NCI-H1436 (cell line): ENCODE measurements around the gene NTRK1.

ENCODE experiments used
- DNase-seq: peaks from one replicate; lab custom pipeline; 2025; lab: John Stamatoyannopoulos, UW

NTRK1 gene

GRCh38 chr1:156838972-156839371, 21.7 kb upstream of the NTRK1 start:
- DNase-seq: no peak

- no peak for DNase-seq
Measured at GRCh38 chr1:156839426-156840109, 21.1 kb upstream of the NTRK1 start.

- DNase-seq: no peak
Measured at GRCh38 chr1:156840186-156840897, 20.3 kb upstream of the NTRK1 start.

GRCh38 chr1:156840898-156841279, 19.8 kb upstream of the NTRK1 start:
- DNase-seq: no peak

GRCh38 chr1:156841295-156841855, 19.3 kb upstream of the NTRK1 start:
- DNase-seq: no peak

GRCh38 chr1:156842618-156843300, 17.9 kb upstream of the NTRK1 start:
- no peak for DNase-seq

GRCh38 chr1:156844102-156844501, 16.6 kb upstream of the NTRK1 start:
- no peak for DNase-seq

- DNase-seq: no peak
Measured at GRCh38 chr1:156844638-156845037, 16.0 kb upstream of the NTRK1 start.

GRCh38 chr1:156845055-156845952, 15.4 kb upstream of the NTRK1 start:
- DNase-seq: no peak

- DNase-seq: no peak
Measured at GRCh38 chr1:156845953-156846545, 14.6 kb upstream of the NTRK1 start.

GRCh38 chr1:156846643-156847042, 14.0 kb upstream of the NTRK1 start:
- no peak for DNase-seq

- DNase-seq: no peak
Measured at GRCh38 chr1:156847591-156848460, 12.8 kb upstream of the NTRK1 start.

- DNase-seq: no peak
Measured at GRCh38 chr1:156848461-156849150, 12.1 kb upstream of the NTRK1 start.

GRCh38 chr1:156849151-156849496, 11.5 kb upstream of the NTRK1 start:
- no peak for DNase-seq

GRCh38 chr1:156851779-156852417, 8.8 kb upstream of the NTRK1 start:
- DNase-seq: no peak

GRCh38 chr1:156852418-156852874, 8.2 kb upstream of the NTRK1 start:
- DNase-seq: no peak

- DNase-seq: no peak
Measured at GRCh38 chr1:156853761-156854160, 6.9 kb upstream of the NTRK1 start.

GRCh38 chr1:156854634-156855033, 6.0 kb upstream of the NTRK1 start:
- no peak for DNase-seq

- DNase-seq: no peak
Measured at GRCh38 chr1:156856282-156856785, 4.3 kb upstream of the NTRK1 start.
